TTC549 (cell line): ENCODE data around the gene PSMC1.
"Not testable (repeated sequence)": the region's sequence is repeated elsewhere in the genome, so short reads cannot be mapped to it uniquely, and the experiment has no call there.

ENCODE experiments used
- FAIRE-seq: peaks from 2 replicates; lab custom pipeline; 2012; peaks lifted over from hg19 to GRCh38; lab: Jason Lieb, UNC

Gene PSMC1

GRCh38 chr14:90256354-90257131 lies at the start of gene PSMC1:
TSS of gene PSMC1 (plus strand) at chr14:90256553. CDS start at chr14:90256598, 45 bp downstream.
- FAIRE-seq = peak; percentile 50

DNA sequence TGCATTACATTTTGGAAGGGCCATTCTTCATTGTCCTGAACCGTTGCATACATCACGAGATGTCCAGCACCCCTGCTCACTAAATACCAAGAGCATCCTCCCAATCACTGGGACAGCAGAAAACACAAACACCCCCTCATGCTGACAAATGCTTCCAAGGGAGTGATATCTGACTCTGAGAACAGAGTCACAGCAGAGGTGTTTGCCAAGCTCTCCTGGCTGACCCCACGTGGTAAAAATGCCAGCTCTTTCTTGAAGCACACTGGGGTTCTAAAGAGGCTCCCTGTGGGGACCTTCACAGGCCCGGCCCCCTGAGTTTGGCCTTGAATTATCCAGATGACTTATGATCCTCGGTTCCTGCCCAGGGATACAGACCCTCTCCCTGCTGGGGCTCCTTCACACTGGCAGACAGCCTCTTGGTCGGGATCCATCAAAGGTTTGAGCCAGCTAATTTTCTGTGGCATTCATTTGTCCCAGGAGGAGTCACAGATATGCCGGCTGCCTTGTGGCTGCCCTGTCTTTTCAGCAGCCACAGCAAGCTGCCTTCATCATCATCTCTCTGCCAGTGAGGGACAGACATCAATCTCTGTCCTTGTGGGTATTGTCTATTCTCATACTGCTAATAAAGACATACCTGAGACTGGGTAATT lies 43.1 kb upstream of the PSMC1 start:
- FAIRE-seq = no peak

DNA sequence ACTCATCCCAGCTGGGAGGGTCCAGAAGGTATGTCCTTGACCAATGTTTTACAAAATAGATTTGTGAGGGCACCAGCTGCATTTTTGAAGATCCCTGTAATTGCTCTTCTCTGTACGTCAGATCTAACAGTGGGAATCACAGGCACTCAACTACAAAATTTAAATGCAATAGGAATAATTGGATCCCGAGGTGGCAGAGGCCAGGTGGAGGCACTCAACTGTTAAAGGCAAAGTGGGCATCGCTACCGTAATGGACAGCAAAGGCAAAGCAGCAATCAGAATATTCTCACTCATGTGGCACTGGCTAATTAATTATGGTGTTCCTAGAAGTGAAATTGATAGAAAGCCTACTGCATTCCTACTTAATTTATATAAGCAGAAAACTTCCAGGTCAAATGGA lies 27.9 kb upstream of the PSMC1 start:
- FAIRE-seq = no peak

DNA sequence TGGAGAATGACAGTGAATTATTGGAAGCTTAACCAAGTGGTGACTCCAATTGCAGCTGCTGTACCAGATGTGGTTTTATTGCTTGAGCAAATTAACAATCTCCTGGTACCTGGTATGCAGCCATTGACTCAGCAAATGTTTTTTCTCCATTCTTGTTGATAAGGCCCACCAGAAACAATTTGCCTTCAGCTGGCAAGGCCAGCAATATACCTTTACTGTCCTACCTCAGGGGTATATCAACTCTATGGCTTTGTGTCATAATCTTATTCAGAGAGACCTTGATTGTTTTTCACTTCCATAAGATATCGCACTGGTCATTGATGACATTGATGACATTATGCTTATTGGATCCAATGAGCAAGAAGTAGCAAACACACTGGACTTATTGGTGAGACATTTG lies 26.4 kb upstream of the PSMC1 start:
- not testable (repeated sequence) for FAIRE-seq

DNA sequence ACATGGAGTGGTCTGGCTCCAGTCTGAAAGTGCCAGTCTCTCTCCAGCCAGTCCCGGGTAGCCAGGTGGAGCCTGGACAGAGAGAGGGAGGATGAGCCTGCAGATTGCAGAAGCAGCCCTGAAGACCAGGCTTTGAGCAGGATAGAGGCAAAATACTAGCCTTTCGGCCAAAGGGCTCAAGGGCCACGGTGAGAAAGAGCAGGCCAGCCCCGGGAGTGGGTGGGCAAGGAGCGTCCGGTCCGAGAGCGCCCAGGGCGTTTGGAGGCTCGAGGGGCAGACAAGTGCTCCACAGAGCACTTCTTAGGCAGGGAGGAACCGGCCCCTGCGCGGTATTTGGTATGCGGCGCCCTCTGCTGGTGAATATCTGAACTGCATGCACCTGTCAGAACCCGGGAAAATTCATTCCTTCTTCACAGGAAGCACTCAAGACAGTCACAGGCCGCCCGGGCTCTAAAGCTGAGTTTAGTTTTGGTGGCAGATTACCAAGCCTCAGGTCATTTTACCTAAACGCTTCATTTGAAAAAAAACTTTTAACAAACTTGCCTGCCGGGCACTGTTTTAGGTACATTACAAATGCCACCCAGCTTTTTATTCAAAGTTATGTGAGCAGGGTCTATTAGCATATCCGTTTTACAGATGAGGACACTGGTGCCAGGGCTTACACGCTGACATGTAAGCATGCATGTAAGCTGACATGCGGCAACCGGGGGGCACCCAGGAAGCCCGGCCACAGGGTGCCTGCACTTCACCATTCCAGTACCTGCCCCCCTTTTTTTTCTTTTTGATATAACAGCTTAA lies 21.0 kb upstream of the PSMC1 start:
- FAIRE-seq = no peak

DNA sequence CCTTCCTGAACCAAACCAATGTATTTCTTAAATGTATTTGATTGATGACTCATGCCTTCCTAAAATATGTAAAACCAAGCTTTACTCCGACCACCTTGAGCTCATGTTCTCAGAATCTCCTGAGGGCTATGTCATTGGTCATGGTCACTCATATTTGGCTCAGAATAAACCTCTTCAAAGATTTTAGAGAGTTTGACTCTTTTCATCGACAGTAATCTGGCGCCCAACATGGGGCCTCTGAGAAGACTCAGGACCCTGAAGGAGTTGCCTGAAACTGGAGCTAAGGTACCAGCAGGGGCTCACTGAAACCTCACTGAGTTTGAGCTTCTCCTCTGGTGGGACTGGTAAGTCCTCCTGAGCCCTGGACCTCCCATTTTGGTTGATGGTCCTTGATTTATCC lies 17.2 kb upstream of the PSMC1 start:
- FAIRE-seq = no peak

- FAIRE-seq = no peak
Measured at GRCh38 chr14:90242444-90242843, 13.9 kb upstream of the PSMC1 start.

DNA sequence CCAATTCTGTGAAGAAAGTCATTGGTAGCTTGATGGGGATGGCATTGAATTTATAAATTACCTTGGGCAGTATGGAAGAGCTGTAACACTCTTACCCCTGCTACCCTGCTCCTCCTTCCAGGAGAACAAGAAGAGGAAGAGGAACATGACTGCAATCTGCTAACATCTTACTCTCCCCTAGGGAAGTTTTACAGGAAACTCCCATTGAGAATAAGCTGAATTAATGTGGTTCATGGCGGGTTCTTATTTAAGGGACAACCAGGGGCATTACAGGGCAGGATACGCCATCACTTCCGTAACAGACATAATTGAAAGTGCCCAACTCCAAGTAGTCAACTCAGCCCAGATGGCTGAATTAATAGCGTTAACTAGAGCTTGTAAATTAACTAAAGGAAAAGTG lies 9.4 kb upstream of the PSMC1 start:
- FAIRE-seq = no peak

- not testable (repeated sequence) for FAIRE-seq
Measured at GRCh38 chr14:90247441-90247840, 8.9 kb upstream of the PSMC1 start.

GRCh38 chr14:90248594-90248993 lies 7.8 kb upstream of the PSMC1 start:
- no peak for FAIRE-seq

DNA sequence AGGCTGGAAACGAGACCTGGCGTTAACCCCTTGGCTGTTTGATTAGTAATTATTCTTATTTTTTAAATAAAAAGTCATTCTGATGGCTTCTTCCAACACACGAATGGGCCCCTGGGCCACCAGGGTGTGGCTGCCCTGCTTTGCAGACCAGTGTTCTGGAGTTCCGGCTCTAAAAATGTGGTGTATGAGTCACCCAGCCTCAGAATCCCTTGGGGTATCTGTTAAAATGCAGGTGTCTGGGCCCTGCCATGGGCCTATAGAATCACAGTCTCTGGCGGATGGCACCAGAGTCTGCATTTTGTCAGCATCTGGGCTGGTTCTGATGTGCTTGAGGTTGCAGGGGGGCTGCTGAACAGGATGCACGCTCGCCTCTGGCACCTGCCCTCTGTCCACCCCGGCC lies 2.5 kb upstream of the PSMC1 start:
- no peak for FAIRE-seq

DNA sequence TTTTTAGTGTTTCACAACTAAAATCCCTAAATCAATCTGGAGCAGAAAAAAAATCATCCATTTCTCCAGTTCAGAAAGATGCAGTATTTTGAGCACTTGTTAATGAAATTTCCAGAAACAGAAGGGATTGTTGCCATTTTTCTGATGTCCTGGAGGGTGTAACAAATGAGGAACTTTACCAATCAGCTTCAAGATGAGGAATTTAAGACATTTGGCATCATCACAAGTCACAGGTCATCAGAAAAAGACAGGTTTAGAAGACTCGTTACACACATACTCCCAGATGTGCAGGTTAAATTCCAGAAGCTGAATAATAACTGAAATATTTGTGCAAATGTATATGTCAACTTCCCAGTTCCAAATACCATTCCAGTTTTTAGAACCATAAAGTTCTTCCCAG lies 482 bp upstream of the PSMC1 start:
- FAIRE-seq = no peak

- no peak for FAIRE-seq
Measured at GRCh38 chr14:90263748-90264449, 7.5 kb downstream of the PSMC1 start.

- no peak for FAIRE-seq
Measured at GRCh38 chr14:90266441-90267154, 10.2 kb downstream of the PSMC1 start.

- FAIRE-seq = no peak
Measured at GRCh38 chr14:90268420-90268819, 12.1 kb downstream of the PSMC1 start.

DNA sequence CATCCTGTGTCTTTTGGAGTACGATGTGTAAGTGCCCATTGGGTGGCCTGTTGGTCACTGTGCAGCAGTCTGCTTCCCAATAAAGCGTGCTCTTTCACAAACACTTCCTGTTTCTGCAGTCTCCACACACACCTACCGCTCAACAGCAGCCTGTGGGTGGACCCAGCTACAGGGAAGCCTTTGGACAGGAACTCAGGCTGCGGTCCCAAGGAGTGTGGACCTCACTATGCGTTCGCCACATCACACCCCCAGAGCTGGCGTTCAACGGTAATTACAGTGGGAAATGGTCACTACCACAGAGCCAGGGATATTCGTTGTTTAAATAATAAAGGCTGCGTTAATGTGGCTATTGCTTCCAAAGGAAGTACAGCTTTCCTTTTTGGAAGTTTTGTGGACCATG lies 16.2 kb downstream of the PSMC1 start:
- FAIRE-seq = no peak

DNA sequence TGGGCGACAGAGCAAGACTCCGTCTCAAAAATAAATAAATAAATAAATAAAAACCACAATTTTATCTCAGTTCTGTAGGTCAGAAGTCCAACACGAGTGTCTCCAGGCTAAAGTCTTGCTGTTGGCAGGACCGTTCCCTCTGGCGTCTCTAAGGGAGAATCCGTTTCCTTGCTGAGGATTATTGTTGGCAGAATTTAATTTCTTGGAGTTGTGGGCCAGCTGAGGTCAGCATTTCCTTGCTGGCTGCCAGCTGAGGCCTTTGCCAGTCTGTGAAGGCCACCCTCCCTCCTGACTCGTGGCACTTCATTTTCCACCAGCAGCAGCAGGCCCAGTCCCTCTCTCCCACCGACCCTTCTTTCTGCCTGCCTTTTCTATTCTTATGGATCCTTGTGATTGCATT lies 17.2 kb downstream of the PSMC1 start:
- no peak for FAIRE-seq

GRCh38 chr14:90274019-90274418 lies 17.7 kb downstream of the PSMC1 start:
- FAIRE-seq = no peak

DNA sequence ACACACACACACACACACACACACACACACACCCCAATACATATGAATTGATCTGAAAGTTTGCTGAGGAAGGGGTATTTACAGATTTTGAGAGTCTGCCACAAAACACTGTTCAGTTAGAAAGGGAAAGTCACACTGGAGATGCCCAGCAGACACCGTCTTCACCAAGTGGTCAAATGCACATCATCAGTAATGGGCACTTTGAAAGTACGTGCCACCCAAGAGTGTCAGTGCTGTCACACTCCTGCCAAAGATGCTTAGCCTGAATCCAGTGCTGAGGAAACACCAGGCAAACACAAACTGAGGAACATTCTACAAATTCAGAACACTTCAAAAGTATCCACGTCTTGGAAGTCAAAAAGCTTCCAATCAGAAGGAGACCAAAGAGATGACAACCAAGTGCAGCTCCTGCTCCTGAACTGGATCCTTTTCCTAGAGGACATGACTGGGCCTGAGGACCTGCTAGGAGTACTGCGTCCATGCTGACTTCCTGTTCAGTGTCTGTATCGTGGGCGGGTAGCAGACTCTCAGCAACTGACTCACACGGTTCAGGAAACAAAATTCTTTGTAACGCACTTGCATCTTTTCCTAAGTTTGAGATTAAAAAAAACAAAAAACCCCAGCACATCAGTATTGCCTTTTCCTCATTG lies 18.6 kb downstream of the PSMC1 start:
- FAIRE-seq = no peak

GRCh38 chr14:90275458-90275814 lies 19.1 kb downstream of the PSMC1 start:
- no peak for FAIRE-seq

GRCh38 chr14:90275820-90276219 lies 19.5 kb downstream of the PSMC1 start:
- no peak for FAIRE-seq
